HTERT RPE-1 (cell line): ENCODE data around the gene FBXL7.

Source experiments
- in situ Hi-C: fragments of 300-500 bp; cut with MboI; formaldehyde crosslinking; loops from 4 replicates; pipeline ENCODE4 v1.14.3; 2020; ENCODE audit warnings: low sequenced_read_pairs

Gene FBXL7

GRCh38 chr5:15609076-15609725, 109.2 kb downstream of the FBXL7 start:
- in situ Hi-C loops = no loop called here

- in situ Hi-C loops = no loop called here
Measured at GRCh38 chr5:15610216-15610615, 110.2 kb downstream of the FBXL7 start.

GRCh38 chr5:15611008-15611407, 111.0 kb downstream of the FBXL7 start:
- in situ Hi-C loops = no loop called here

- in situ Hi-C loops = no loop called here
Measured at GRCh38 chr5:15612915-15613635, 113.1 kb downstream of the FBXL7 start.

GRCh38 chr5:15614679-15615078, 114.7 kb downstream of the FBXL7 start:
- in situ Hi-C loops = no loop called here

GRCh38 chr5:15615859-15616258, 115.9 kb downstream of the FBXL7 start:
- in situ Hi-C loops = no loop called here

GRCh38 chr5:15618938-15619337, 119.0 kb downstream of the FBXL7 start:
- in situ Hi-C loops = no loop called here

- in situ Hi-C loops = no loop called here
Measured at GRCh38 chr5:15620501-15620900, 120.5 kb downstream of the FBXL7 start.

- in situ Hi-C loops = no loop called here
Measured at GRCh38 chr5:15621094-15621493, 121.1 kb downstream of the FBXL7 start.

- in situ Hi-C loops = no loop called here
Measured at GRCh38 chr5:15623794-15624193, 123.8 kb downstream of the FBXL7 start.

GRCh38 chr5:15627109-15627508, 127.1 kb downstream of the FBXL7 start:
- in situ Hi-C loops = no loop called here

GRCh38 chr5:15627647-15628046, 127.7 kb downstream of the FBXL7 start:
- in situ Hi-C loops = no loop called here

GRCh38 chr5:15630441-15630840, 130.5 kb downstream of the FBXL7 start:
- in situ Hi-C loops = no loop called here

- in situ Hi-C loops = no loop called here
Measured at GRCh38 chr5:15634591-15635288, 134.8 kb downstream of the FBXL7 start.

GRCh38 chr5:15635289-15635616, 135.3 kb downstream of the FBXL7 start:
- in situ Hi-C loops = no loop called here

GRCh38 chr5:15637345-15637744, 137.4 kb downstream of the FBXL7 start:
- in situ Hi-C loops = no loop called here

- in situ Hi-C loops = no loop called here
Measured at GRCh38 chr5:15637886-15638285, 137.9 kb downstream of the FBXL7 start.

GRCh38 chr5:15638296-15638695, 138.3 kb downstream of the FBXL7 start:
- in situ Hi-C loops = no loop called here

GRCh38 chr5:15639288-15639687, 139.3 kb downstream of the FBXL7 start:
- in situ Hi-C loops = no loop called here

- in situ Hi-C loops = no loop called here
Measured at GRCh38 chr5:15640116-15640515, 140.1 kb downstream of the FBXL7 start.

- in situ Hi-C loops = no loop called here
Measured at GRCh38 chr5:15643731-15644130, 143.8 kb downstream of the FBXL7 start.
